ENCODE measurements around the gene WDFY2. TPM values are rescaled to one million over a fixed set of nuclear protein-coding genes. Genes with fewer than 3 reads are reported as not detected.

WDFY2 gene
- total and polyA plus RNA-seq, 4 donors, result 4.6 to 27.3 (median 10.9) TPM

GRCh38 chr13:51684076-51684475 is 99.8 kb downstream of the WDFY2 start:
- Histone ChIP-seq H3K4me3 (no peak overlapping the region), H3K27me3 (ENCODE audit: control insufficient read depth in 3 of 3, insufficient read depth in 3 of 3, low read length in 2 of 3) (no peaks in the 10 kb centered on the region), H3K27ac (ENCODE audit: low read depth in 1 of 2, low read length in 1 of 2) (no peak overlapping the region), H3K36me3 (ENCODE audit: control insufficient read depth in 4 of 4, insufficient read depth in 4 of 4, low read length in 4 of 4) (no peaks in the 10 kb centered on the region), H3K9ac (ENCODE audit: insufficient read depth in 1 of 2, low read length in 2 of 2) (no peak overlapping the region), H3K9me3 (ENCODE audit: control insufficient read depth in 4 of 4, insufficient read depth in 3 of 4, low read length in 3 of 4) (no peaks in the 10 kb centered on the region), H3K4me1 (ENCODE audit: control insufficient read depth in 5 of 5, insufficient read depth in 5 of 5, low read length in 5 of 5) (peaks cover 0 to 5% (median 0%) of the 10 kb centered on the region in 5 donors)
- WGBS, 2 donors, result 81 to 88% methylated on average over 3 of the region's 3 CpGs
- DNase-seq, result no peak
- no peak for ATAC-seq (ENCODE audit: insufficient read depth, low FRiP score)
- TF ChIP-seq CTCF (IDR thresholded peaks at IDR 0.05; ENCODE audit: control extremely low read depth, extremely low read depth), result no peak

DNA sequence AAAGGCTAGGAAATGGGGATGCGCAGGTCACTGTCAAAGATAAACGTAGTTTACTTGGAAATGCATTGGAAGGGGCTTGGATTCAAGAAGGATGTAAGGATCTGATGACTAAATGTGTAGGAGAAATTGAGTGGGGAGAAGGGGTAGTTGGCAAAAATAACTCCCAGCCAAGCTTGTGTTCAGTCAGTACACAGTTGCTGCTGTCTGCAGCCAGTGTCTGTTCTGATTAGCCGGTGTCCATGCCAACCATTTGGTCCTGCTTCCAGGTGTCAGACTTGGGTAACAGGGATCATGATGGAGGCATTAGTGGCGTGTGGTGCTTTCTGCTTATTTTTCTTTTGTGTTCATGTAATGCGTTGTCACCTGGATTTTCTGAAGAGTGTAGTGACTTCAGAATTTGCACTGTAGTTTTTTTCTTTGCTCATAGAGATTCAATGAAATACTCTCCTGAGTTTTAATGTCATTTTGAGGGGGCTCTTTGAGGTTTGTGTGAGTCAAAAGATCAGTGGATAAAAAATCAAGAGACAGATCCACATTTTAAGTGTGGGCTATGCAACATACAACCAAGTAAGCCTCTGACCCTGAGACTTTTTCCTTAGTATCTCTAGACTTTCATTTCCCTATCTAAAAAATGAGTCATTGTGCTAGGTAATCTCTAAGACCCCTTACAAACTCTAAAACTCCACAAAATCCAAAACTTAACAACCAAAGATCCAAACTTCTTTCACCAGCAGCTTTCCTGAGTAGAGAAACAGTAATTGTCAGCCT is 103.9 kb downstream of the WDFY2 start:
- 92 to 93% methylated on average over 5 of the region's 5 CpGs for WGBS, 2 donors
- DNase-seq, result no peak
- Histone ChIP-seq H3K36me3 (ENCODE audit: control insufficient read depth in 4 of 4, insufficient read depth in 4 of 4, low read length in 4 of 4) (no peaks in the 10 kb centered on the region), H3K4me1 (ENCODE audit: control insufficient read depth in 5 of 5, insufficient read depth in 5 of 5, low read length in 5 of 5) (peaks cover 0 to 5% (median 0%) of the 10 kb centered on the region in 5 donors), H3K9ac (ENCODE audit: insufficient read depth in 1 of 2, low read length in 2 of 2) (no peak overlapping the region), H3K27ac (ENCODE audit: low read depth in 1 of 2, low read length in 1 of 2) (no peak overlapping the region), H3K27me3 (ENCODE audit: control insufficient read depth in 3 of 3, insufficient read depth in 3 of 3, low read length in 2 of 3) (no peaks in the 10 kb centered on the region), H3K4me3 (no peak overlapping the region), H3K9me3 (ENCODE audit: control insufficient read depth in 4 of 4, insufficient read depth in 3 of 4, low read length in 3 of 4) (no peaks in the 10 kb centered on the region)
- no peak for ATAC-seq (ENCODE audit: insufficient read depth, low FRiP score)
- no peak for TF ChIP-seq CTCF (IDR thresholded peaks at IDR 0.05; ENCODE audit: control extremely low read depth, extremely low read depth)

- WGBS, 2 donors, result 81 to 89% methylated on average over 8 of the region's 8 CpGs
- no peak for DNase-seq
- H3K4me3 ChIP-seq, result no peak overlapping the region
- H3K27ac ChIP-seq (ENCODE audit: low read depth in 1 of 2, low read length in 1 of 2), result no peak overlapping the region
- TF ChIP-seq CTCF (IDR thresholded peaks at IDR 0.05; ENCODE audit: control extremely low read depth, extremely low read depth), result no peak
- no peaks in the 10 kb centered on the region for H3K9me3 ChIP-seq (ENCODE audit: control insufficient read depth in 4 of 4, insufficient read depth in 3 of 4, low read length in 3 of 4)
- H3K36me3 ChIP-seq (ENCODE audit: control insufficient read depth in 4 of 4, insufficient read depth in 4 of 4, low read length in 4 of 4), result no peaks in the 10 kb centered on the region
- no peaks in the 10 kb centered on the region for H3K27me3 ChIP-seq (ENCODE audit: control insufficient read depth in 3 of 3, insufficient read depth in 3 of 3, low read length in 2 of 3)
- no peak overlapping the region for H3K9ac ChIP-seq (ENCODE audit: insufficient read depth in 1 of 2, low read length in 2 of 2)
- ATAC-seq (ENCODE audit: insufficient read depth, low FRiP score), result no peak
- H3K4me1 ChIP-seq (ENCODE audit: control insufficient read depth in 5 of 5, insufficient read depth in 5 of 5, low read length in 5 of 5), result peaks cover 0 to 3% (median 0%) of the 10 kb centered on the region in 5 donors
These were observed 104.8 kb downstream of the WDFY2 start for GRCh38 chr13:51688937-51689662.

Measured in lung (tissue), 12 donors.